HepG2 (cell line): Measurements from ENCODE around the gene SIT1. TPM values are rescaled to one million over a fixed set of nuclear protein-coding genes. Genes with fewer than 3 reads are reported as not detected.

Source experiments
- BCL6 ChIP-seq: IDR thresholded peaks from 2 replicates; pipeline ENCODE4 v1.6.1; 2016; ENCODE audit warnings: missing genetic modification reagents, missing compliant biosample characterization
- DPF2 ChIP-seq: sonication (generic); formaldehyde crosslinking; IDR thresholded peaks from 2 replicates; pipeline ENCODE4 v1.4.0; 2020; ENCODE audit warnings: mild to moderate bottlenecking, low read depth, missing genetic modification reagents, borderline replicate concordance
- EED ChIP-seq: sonication (generic); formaldehyde crosslinking; IDR thresholded peaks from 2 replicates; pipeline ENCODE4 v1.5.0; 2020; ENCODE audit warnings: mild to moderate bottlenecking, missing genetic modification reagents
- ERF ChIP-seq: IDR thresholded peaks from 2 replicates; pipeline ENCODE4 v1.6.1; 2018; ENCODE audit warnings: missing biosample characterization, missing genetic modification reagents
- FOXA1 ChIP-seq, 2 experiments: fragments of 450-650 bp in 1 of 2; sonication (generic) in 1 of 2; formaldehyde crosslinking in 1 of 2; IDR thresholded peaks; 2 replicates each; pipeline versions ENCODE4 v1.4.0 to v1.6.1; 2016 to 2020; ENCODE audit warnings: missing genetic modification reagents in 1 of 2
- FOXA3 ChIP-seq: IDR thresholded peaks from 2 replicates; pipeline ENCODE4 v1.6.1; 2016; ENCODE audit warnings: missing genetic modification reagents, missing compliant biosample characterization
- HMG20A ChIP-seq: IDR thresholded peaks from 2 replicates; pipeline ENCODE4 v1.6.1; 2016; ENCODE audit warnings: borderline replicate concordance
- KLF16 ChIP-seq, 2 experiments: sonication (generic) in 1 of 2; formaldehyde crosslinking in 1 of 2; IDR thresholded peaks; 2 replicates each; pipeline versions ENCODE4 v1.6.1 to v1.8.0; 2016 to 2023; ENCODE audit warnings: missing genetic modification reagents in 2 of 2, missing compliant biosample characterization in 1 of 2
- MAFK ChIP-seq, 2 experiments: IDR thresholded peaks in 1 of 2; conservative IDR thresholded peaks in 1 of 2; 2 replicates each; pipeline ENCODE4 v1.6.1; 2011; ENCODE audit warnings: improper control_type of control experiment in 2 of 2, low read length in 2 of 2
- NR3C1 ChIP-seq: sonication (generic); formaldehyde crosslinking; IDR thresholded peaks from 2 replicates; pipeline ENCODE4 v1.4.0; 2020; ENCODE audit warnings: missing genetic modification reagents
- RAD51 ChIP-seq: fragments of 450-650 bp; IDR thresholded peaks from 2 replicates; pipeline ENCODE4 v1.6.1; 2016; ENCODE audit warnings: borderline replicate concordance
- RXRB ChIP-seq: IDR thresholded peaks from 2 replicates; pipeline ENCODE4 v1.6.1; 2016; ENCODE audit warnings: borderline replicate concordance, missing genetic modification reagents, missing compliant biosample characterization
- SRY ChIP-seq: sonication (generic); formaldehyde crosslinking; IDR thresholded peaks from 2 replicates; pipeline ENCODE4 v1.8.0; 2022; ENCODE audit warnings: mild to moderate bottlenecking, missing genetic modification reagents
- STAT6 ChIP-seq: sonication (generic); formaldehyde crosslinking; IDR thresholded peaks from 2 replicates; pipeline ENCODE4 v1.4.0; 2020; ENCODE audit warnings: missing genetic modification reagents, mild to moderate bottlenecking, borderline replicate concordance
- SUZ12 ChIP-seq: fragments of 150-350 bp; IDR thresholded peaks from 2 replicates; pipeline ENCODE4 v1.6.1; 2014; ENCODE audit warnings: low read depth, low read length
- ZBTB44 ChIP-seq: sonication (generic); formaldehyde crosslinking; IDR thresholded peaks from 2 replicates; pipeline ENCODE4 v1.4.0; 2020; ENCODE audit warnings: missing genetic modification reagents
- ZBTB7B ChIP-seq: sonication (generic); formaldehyde crosslinking; IDR thresholded peaks from 2 replicates; pipeline ENCODE4 v1.4.0; 2020; ENCODE audit warnings: missing genetic modification reagents
- ZFP36 ChIP-seq: fragments of 150-350 bp; IDR thresholded peaks from 2 replicates; pipeline ENCODE4 v1.6.1; 2018; ENCODE audit warnings: borderline replicate concordance, low read length, low read depth; ENCODE audit not compliant: partially characterized antibody
- ZFP90 ChIP-seq: sonication (generic); formaldehyde crosslinking; IDR thresholded peaks from 2 replicates; pipeline ENCODE4 v1.8.0; 2022; ENCODE audit warnings: missing genetic modification reagents, mild to moderate bottlenecking, inconsistent platforms, borderline replicate concordance
- ZNF160 ChIP-seq: sonication (generic); formaldehyde crosslinking; IDR thresholded peaks from 2 replicates; pipeline ENCODE4 v1.8.0; 2022; ENCODE audit warnings: mild to moderate bottlenecking, inconsistent platforms, missing genetic modification reagents
- ZNF230 ChIP-seq: sonication (generic); formaldehyde crosslinking; IDR thresholded peaks from 2 replicates; pipeline ENCODE4 v1.4.0; 2020; ENCODE audit warnings: mild to moderate bottlenecking, missing genetic modification reagents
- ZNF549 ChIP-seq: sonication (generic); formaldehyde crosslinking; IDR thresholded peaks from 2 replicates; pipeline ENCODE4 v1.5.0; 2020; ENCODE audit warnings: missing genetic modification reagents
- ZNF703 ChIP-seq: sonication (generic); formaldehyde crosslinking; IDR thresholded peaks from 2 replicates; pipeline ENCODE4 v1.5.1; 2020; ENCODE audit warnings: missing genetic modification reagents, mild to moderate bottlenecking, moderate library complexity, borderline replicate concordance
- ZUFSP ChIP-seq: sonication (generic); formaldehyde crosslinking; IDR thresholded peaks from 2 replicates; pipeline ENCODE4 v1.9.0; 2021; ENCODE audit warnings: missing genetic modification reagents, mild to moderate bottlenecking, borderline replicate concordance
- polyA plus RNA-seq, 8 experiments: library from polyadenylated mRNA; depleted of rRNA in 3 of 8; stranded (reverse) in 7 of 8; unstranded in 1 of 8; fragments of >200 nt; fragmentation: Illumina TruSeq in 4 of 8; extraction: Trizol in 4 of 8; gene quantifications; 2 replicates each; pipeline versions ENCODE4 v1.2.1 to v1.2.3, GENCODE V29; 2011 to 2016; ENCODE audit warnings: low read depth in 4 of 8, missing spikeins in 1 of 8, mixed read lengths in 1 of 8; ENCODE audit not compliant: insufficient read depth in 1 of 8
- total RNA-seq, 5 experiments: library from RNA; depleted of rRNA; stranded (reverse); fragments of >200 nt; fragmentation: Illumina TruSeq; extraction: Trizol; gene quantifications; 2 replicates each; pipeline ENCODE4 v1.2.3, GENCODE V29; 2016; ENCODE audit warnings: low read depth in 1 of 5

The SIT1 gene
- total and polyA plus RNA-seq, 2 of the 13 experiments (the other 11 are each of a cell fraction or from before 2014, with no cell fraction given), result 0.09 to 6.7 TPM

- no peak for TF ChIP-seq ZUFSP (CRISPR knock-in tag)
- no peak for TF ChIP-seq SRY (CRISPR knock-in tag)
- TF ChIP-seq ZBTB7B (CRISPR knock-in tag), result no peak
- no peak for TF ChIP-seq HMG20A
- TF ChIP-seq ZNF549 (CRISPR knock-in tag), result no peak
- no peak for TF ChIP-seq ZNF703 (CRISPR knock-in tag)
- no peak for TF ChIP-seq SUZ12
- TF ChIP-seq ZNF160 (CRISPR knock-in tag), result no peak
- no peak for TF ChIP-seq ZBTB44 (CRISPR knock-in tag)
- TF ChIP-seq KLF16 (CRISPR knock-in tag; IDR thresholded peaks at IDR 0.05), result 0 out of 4 replicates have a peak, but pooled peaks of 1 of the 2 experiments have one; percentile 19
- peak; percentile 71; the same call in 1 of the 2 replicates for TF ChIP-seq ZFP90
- TF ChIP-seq DPF2 (CRISPR knock-in tag), result peak; percentile 60; the same call in 1 of the 2 replicates
- no peak for TF ChIP-seq STAT6 (CRISPR knock-in tag)
- no peak for TF ChIP-seq ERF (CRISPR knock-in tag)
- TF ChIP-seq NR3C1 (CRISPR knock-in tag), result no peak
- peak; percentile 25; the same call in 1 of the 2 replicates for TF ChIP-seq RXRB (CRISPR knock-in tag)
- TF ChIP-seq ZNF230 (CRISPR knock-in tag), result no peak
- 0 out of 2 replicates have a peak, but pooled peaks have one; percentile 19 for TF ChIP-seq BCL6 (CRISPR knock-in tag)
- peak; percentile 98 to 99 for TF ChIP-seq MAFK (conservative IDR thresholded peaks at IDR 0.05 in 1 of 2, IDR thresholded peaks at IDR 0.05 in 1 of 2; ENCODE audit: low read length in 2 of 2)
- no peak for TF ChIP-seq ZFP36
- TF ChIP-seq RAD51, result no peak
- no peak for TF ChIP-seq EED (CRISPR knock-in tag)
- TF ChIP-seq FOXA1 (IDR thresholded peaks at IDR 0.05), result no peak
- TF ChIP-seq FOXA1 (CRISPR knock-in tag; IDR thresholded peaks at IDR 0.05), result peak; percentile 64
- TF ChIP-seq FOXA3, result peak; percentile 75
These were observed 1.5 kb upstream of the SIT1 start (continued) for GRCh38 chr9:35651956-35652828.
